Fibroblast of lung (primary cell): ENCODE results near the gene TPO.

ENCODE experiments used
- CTCF ChIP-seq, 2 donors: IDR thresholded peaks in 1 of 2; conservative IDR thresholded peaks in 1 of 2; 1 replicate in 1 of 2; 2 replicates in 1 of 2; pipeline ENCODE4 v1.5.1; 2011 to 2012; ENCODE audit warnings: low read length in 2 of 2, control low read depth in 1 of 2, inconsistent platforms in 1 of 2, low read depth in 1 of 2, mild to moderate bottlenecking in 1 of 2
- EZH2 ChIP-seq: IDR thresholded peaks from 2 replicates; pipeline ENCODE4 v1.5.1; 2012; ENCODE audit warnings: low read length, control low read depth, mild to moderate bottlenecking; ENCODE audit errors: missing control alignments

- TF ChIP-seq EZH2 (no peak), CTCF (conservative IDR thresholded peaks at IDR 0.05 in 1 of 2, IDR thresholded peaks at IDR 0.05 in 1 of 2; ENCODE audit: low read depth in 1 of 2, low read length in 2 of 2) (no peak)
These were observed 41.1 kb downstream of the TPO start for GRCh38 chr2:1454346-1454745.
